ENCODE results near the gene ANKRD52. TPM values are rescaled to one million over a fixed set of nuclear protein-coding genes. Genes with fewer than 3 reads are reported as not detected.
"Not testable (repeated sequence)": the region's sequence is repeated elsewhere in the genome, so short reads cannot be mapped to it uniquely, and the experiment has no call there.

The ANKRD52 gene
- total RNA-seq, 1 donor from 2014 or later: 68.0 TPM

DNA sequence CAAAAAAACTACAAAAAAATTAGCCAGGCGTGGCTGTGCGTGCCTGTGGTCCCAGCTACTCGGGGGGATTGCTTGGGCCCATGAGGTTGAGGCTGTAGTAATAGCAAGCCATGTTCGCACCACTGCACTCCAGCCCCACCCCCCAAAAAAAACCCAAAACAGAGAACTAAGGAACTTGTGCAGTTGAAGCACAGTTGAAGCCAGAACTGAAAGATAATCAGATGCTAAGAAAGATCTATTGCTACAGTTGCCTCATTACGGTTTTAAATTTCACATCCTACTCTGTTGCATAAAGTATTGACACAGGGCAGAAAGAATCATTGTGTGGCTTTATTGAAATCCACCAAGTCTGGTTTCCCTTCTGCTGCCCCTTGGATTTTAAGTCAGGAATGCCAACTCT is 38.1 kb upstream of the ANKRD52 start:
- DNase-seq (ENCODE audit: low read depth, low spot score): no peak
- no peaks in the 10 kb centered on the region for H3K27me3 Mint-ChIP-seq (ENCODE audit: low read depth)
- no peaks in the 10 kb centered on the region for H3K9me3 Mint-ChIP-seq
- H3K4me1 Mint-ChIP-seq: peaks cover 39% of the 10 kb centered on the region
- H3K36me3 Mint-ChIP-seq (ENCODE audit: low read depth): no peaks in the 10 kb centered on the region
- H3K4me3 Mint-ChIP-seq: peak overlapping the region; percentile 23
- no peak overlapping the region for H3K27ac Mint-ChIP-seq (ENCODE audit: unreplicated experiment)
- TF ChIP-seq, protein P1, sequence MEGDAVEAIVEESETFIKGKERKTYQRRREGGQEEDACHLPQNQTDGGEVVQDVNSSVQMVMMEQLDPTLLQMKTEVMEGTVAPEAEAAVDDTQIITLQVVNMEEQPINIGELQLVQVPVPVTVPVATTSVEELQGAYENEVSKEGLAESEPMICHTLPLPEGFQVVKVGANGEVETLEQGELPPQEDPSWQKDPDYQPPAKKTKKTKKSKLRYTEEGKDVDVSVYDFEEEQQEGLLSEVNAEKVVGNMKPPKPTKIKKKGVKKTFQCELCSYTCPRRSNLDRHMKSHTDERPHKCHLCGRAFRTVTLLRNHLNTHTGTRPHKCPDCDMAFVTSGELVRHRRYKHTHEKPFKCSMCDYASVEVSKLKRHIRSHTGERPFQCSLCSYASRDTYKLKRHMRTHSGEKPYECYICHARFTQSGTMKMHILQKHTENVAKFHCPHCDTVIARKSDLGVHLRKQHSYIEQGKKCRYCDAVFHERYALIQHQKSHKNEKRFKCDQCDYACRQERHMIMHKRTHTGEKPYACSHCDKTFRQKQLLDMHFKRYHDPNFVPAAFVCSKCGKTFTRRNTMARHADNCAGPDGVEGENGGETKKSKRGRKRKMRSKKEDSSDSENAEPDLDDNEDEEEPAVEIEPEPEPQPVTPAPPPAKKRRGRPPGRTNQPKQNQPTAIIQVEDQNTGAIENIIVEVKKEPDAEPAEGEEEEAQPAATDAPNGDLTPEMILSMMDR (conservative IDR thresholded peaks at IDR 0.05): no peak

DNA sequence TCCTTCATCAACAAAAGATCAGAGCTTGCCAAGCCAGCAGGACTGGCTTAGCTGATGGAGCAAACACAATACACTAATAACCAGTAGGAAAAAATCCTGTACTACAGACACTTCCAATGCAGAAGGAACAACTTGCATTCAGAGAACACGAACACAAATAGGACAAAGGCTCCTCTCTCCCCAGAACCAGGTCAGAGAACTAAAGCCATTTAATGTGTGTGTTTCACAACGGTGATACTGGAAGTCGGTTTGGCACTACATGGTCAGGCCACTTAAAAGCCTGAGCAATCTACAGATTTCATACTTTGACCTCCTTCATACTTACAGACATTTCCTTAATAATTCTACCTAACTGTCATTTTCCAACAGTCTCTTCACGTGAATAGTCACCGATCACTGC is 35.6 kb upstream of the ANKRD52 start:
- Mint-ChIP-seq H3K4me3 (no peak overlapping the region), H3K27ac (ENCODE audit: unreplicated experiment) (no peak overlapping the region), H3K4me1 (peaks cover 20% of the 10 kb centered on the region), H3K27me3 (ENCODE audit: low read depth) (no peaks in the 10 kb centered on the region), H3K9me3 (no peaks in the 10 kb centered on the region), H3K36me3 (ENCODE audit: low read depth) (no peaks in the 10 kb centered on the region)
- DNase-seq (ENCODE audit: low read depth, low spot score): no peak
- TF ChIP-seq, protein P1 (conservative IDR thresholded peaks at IDR 0.05): no peak

DNA sequence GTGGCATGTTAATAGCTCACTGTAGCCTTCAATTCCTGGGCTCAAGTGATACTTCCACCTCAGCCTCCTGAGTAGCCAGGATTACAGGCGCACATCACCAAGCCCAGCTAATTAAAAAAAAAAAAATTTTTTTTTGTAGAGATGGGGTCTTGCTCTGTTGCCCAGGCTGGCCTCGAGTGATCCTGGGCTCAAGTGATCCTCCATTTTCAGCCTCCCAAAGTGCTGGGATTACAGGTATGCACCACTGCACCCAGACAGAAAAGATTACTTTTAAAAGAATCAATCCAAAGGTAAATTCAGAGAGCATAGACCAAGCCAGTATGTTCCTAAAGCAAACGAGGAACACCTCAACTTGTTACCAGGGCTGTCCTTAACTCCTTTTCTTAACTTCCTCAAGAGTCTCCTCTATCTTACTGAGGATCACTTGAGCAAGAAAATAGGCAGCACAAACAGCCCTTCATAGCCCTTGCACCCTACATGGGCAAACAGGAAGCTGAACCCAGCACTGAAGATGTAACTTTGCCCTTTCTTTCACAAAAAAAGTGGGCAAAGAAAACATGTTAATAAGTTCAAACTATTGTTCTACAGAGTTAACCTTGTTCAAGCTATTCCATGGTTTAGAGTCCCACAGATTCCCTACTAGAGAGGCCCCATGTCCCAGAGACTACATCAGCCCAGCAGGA is 30.7 kb upstream of the ANKRD52 start:
- H3K36me3 Mint-ChIP-seq (ENCODE audit: low read depth): peaks cover 5% of the 10 kb centered on the region
- peaks cover 4% of the 10 kb centered on the region for H3K4me1 Mint-ChIP-seq
- TF ChIP-seq, protein P1 (conservative IDR thresholded peaks at IDR 0.05): no peak
- H3K27ac Mint-ChIP-seq (ENCODE audit: unreplicated experiment): no peak overlapping the region
- H3K4me3 Mint-ChIP-seq: no peak overlapping the region
- no peaks in the 10 kb centered on the region for H3K9me3 Mint-ChIP-seq
- DNase-seq (ENCODE audit: low read depth, low spot score): no peak
- H3K27me3 Mint-ChIP-seq (ENCODE audit: low read depth): no peaks in the 10 kb centered on the region

DNA sequence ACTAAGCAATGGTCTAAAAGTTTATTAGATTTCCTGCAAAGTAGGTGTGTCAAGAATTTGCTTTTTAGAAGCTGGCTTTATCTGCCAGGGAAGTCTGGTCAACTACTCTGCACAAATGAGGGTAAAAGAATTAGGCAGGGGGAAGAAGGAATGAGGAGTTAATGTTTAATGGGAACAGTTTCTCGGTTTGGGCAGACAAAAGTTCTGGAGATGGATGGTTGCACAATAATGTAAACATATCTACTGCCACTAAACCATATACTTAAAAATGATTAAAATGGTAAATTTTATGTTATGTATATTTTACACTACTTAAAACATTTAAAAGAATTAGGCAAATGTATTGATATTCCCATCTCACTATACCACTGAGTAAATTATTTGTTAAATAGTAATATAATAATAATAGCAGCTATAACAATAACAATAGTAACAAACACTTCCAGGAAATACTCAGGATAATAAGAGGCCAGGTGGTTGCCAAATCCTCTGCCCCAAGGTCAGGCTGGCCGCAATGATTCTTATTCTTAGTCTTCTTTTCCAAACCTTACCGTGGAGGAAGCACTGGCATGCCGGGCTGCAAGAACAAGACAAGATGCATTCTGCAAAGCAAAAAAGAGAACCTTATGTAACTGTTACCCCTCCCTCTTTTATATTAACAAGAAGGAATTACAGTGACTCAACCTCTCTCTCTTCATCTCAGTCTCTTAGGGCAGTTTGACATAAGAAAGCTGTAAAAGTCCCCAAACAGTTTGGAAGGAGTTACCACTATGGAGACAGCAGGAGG is 28.1 kb upstream of the ANKRD52 start:
- Mint-ChIP-seq H3K27ac (ENCODE audit: unreplicated experiment) (no peak overlapping the region), H3K9me3 (no peaks in the 10 kb centered on the region), H3K4me3 (no peak overlapping the region), H3K36me3 (ENCODE audit: low read depth) (peaks cover 12% of the 10 kb centered on the region), H3K4me1 (no peaks in the 10 kb centered on the region), H3K27me3 (ENCODE audit: low read depth) (no peaks in the 10 kb centered on the region)
- DNase-seq (ENCODE audit: low read depth, low spot score): no peak
- TF ChIP-seq, protein P1 (conservative IDR thresholded peaks at IDR 0.05): no peak

DNA sequence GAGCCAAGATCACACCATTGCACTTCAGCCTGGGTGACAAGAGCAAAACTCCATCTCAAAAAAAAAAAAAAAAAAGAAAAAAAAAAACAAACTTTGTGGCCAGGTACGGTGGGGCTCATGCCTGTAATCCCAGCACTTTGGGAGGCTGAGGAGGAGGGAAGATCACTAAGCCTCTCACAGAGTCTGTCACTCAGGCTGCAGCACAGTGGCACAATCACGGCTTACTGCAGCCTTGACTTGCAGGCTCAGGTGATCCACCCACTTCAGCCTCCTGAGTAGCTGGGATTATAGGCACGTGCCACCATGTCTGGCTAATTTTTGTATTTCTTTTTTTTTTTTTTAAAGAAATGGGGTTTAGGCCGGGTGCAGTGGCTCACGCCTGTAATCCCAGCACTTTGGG is 26.1 kb upstream of the ANKRD52 start:
- DNase-seq (ENCODE audit: low read depth, low spot score); H3K27me3 Mint-ChIP-seq (ENCODE audit: low read depth); H3K27ac Mint-ChIP-seq (ENCODE audit: unreplicated experiment); H3K4me3 Mint-ChIP-seq; H3K9me3 Mint-ChIP-seq; H3K4me1 Mint-ChIP-seq: not testable (repeated sequence)
- peaks cover 16% of the 10 kb centered on the region for H3K36me3 Mint-ChIP-seq (ENCODE audit: low read depth)

DNA sequence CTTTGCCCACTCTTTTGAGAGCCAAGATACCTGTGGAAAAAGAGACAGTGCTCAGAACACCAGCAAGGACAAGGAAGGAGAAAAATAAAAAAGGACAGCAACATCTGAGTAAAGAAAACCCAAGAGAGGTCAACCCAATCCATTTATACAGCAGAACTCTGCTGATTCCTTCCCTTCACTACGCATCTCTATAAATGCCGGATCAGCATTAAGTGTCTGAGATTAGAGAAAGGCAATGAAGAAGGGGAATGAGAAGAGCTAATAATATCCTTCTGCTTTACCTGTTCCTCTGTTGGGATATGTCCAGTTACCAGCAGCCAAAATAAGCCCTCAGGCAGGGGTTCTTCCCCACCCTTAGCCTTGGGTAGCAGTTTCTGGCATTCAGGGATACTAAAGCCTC is 24.4 kb upstream of the ANKRD52 start:
- Mint-ChIP-seq H3K36me3 (ENCODE audit: low read depth) (peaks cover 20% of the 10 kb centered on the region), H3K4me3 (no peak overlapping the region), H3K27ac (ENCODE audit: unreplicated experiment) (no peak overlapping the region), H3K27me3 (ENCODE audit: low read depth) (no peaks in the 10 kb centered on the region), H3K4me1 (no peaks in the 10 kb centered on the region), H3K9me3 (no peaks in the 10 kb centered on the region)
- TF ChIP-seq, protein P1 (conservative IDR thresholded peaks at IDR 0.05): no peak
- DNase-seq (ENCODE audit: low read depth, low spot score): no peak
